Measurements from ENCODE around the gene MED13L. TPM values are rescaled to one million over a fixed set of nuclear protein-coding genes. Genes with fewer than 3 reads are reported as not detected.

Gene MED13L
- total RNA-seq, 1 donor from 2014 or later: 38.1 TPM

GRCh38 chr12:115918763-115919162 lies 358.7 kb downstream of the MED13L start:
- DNase-seq (ENCODE audit: low read depth in 2 of 2): no peak

- peak; percentile 0 to 30 for DNase-seq (ENCODE audit: low read depth in 2 of 2)
Observed at GRCh38 chr12:115916910-115917668, 360.4 kb downstream of the MED13L start.

GRCh38 chr12:115914122-115914521 lies 363.4 kb downstream of the MED13L start:
- no peak for DNase-seq (ENCODE audit: low read depth in 2 of 2)

DNA sequence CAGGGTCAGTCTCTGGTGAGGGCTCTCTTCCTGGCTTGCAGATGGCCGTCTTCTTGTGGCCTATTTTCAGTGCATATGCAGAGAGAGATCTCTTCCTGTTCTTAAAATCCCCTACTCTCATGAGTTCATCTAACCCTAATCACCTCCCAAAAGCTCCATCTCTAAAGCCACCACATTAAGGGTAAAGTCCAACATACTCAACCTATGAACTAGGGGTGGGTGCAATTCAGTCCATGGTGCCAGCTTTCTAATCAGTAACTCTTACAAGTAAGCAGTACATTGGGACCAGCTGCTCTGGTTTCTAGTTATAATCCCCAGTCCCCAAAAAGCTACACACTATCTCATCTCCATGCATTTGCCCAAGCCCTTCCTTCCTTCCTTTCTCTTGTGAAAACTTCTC lies 365.1 kb downstream of the MED13L start:
- DNase-seq (ENCODE audit: low read depth in 2 of 2): no peak

DNA sequence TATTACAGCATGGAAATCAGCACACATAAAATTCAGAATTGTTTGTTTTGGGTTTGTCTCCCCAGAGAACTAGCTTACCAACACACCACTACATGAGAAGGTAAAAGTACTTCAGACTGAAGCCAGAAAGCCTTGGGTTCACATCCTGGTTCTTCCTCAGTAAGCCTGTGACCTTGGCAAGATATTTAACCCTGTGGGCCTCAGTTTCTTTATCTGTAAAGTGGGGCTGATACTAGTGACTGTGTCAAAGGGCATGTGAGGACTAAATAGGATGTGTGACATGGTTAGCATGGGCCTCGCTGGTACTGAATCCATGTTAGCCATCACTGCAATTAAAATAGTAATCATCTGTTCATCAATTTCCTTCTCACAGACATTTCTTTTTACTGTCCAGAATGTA lies 366.1 kb downstream of the MED13L start:
- no peak for DNase-seq (ENCODE audit: low read depth in 2 of 2)

- DNase-seq (ENCODE audit: low read depth in 2 of 2): no peak
Observed at GRCh38 chr12:115910057-115910456, 367.4 kb downstream of the MED13L start.
